NCI-H2081 (cell line): ENCODE data around the gene ITPRID1.
A peak's percentile ranks its signal among the peaks of the same experiment; 100 is the strongest.
"Not testable (repeated sequence)": the region's sequence is repeated elsewhere in the genome, so short reads cannot be mapped to it uniquely, and the experiment has no call there.

ENCODE experiments used
- DNase-seq, 2 experiments: peaks; one replicate each; lab custom pipeline; 2025; lab: John Stamatoyannopoulos, UW

Gene ITPRID1

GRCh38 chr7:31516680-31517502 lies 3.0 kb downstream of the ITPRID1 start:
- DNase-seq: no peak

GRCh38 chr7:31517513-31517912 lies 3.6 kb downstream of the ITPRID1 start:
- DNase-seq: no peak

- DNase-seq: no peak
Measured at GRCh38 chr7:31518766-31519165, 4.9 kb downstream of the ITPRID1 start.

GRCh38 chr7:31521336-31522010 lies 7.6 kb downstream of the ITPRID1 start:
- DNase-seq: no peak

- no peak for DNase-seq
Measured at GRCh38 chr7:31526864-31527263, 13.0 kb downstream of the ITPRID1 start.

- no peak for DNase-seq
Measured at GRCh38 chr7:31529103-31529502, 15.2 kb downstream of the ITPRID1 start.

- DNase-seq: not testable (repeated sequence)
Measured at GRCh38 chr7:31540651-31541185, 26.8 kb downstream of the ITPRID1 start.

- DNase-seq: no peak
Measured at GRCh38 chr7:31545549-31545948, 31.7 kb downstream of the ITPRID1 start.

GRCh38 chr7:31549611-31550010 lies 35.7 kb downstream of the ITPRID1 start:
- no peak for DNase-seq

- no peak for DNase-seq
Measured at GRCh38 chr7:31550432-31550831, 36.5 kb downstream of the ITPRID1 start.

- DNase-seq: peak; percentile 91 to 99
Measured at GRCh38 chr7:31553661-31554081, 39.8 kb downstream of the ITPRID1 start.

- DNase-seq: no peak
Measured at GRCh38 chr7:31562002-31562401, 48.1 kb downstream of the ITPRID1 start.

- no peak for DNase-seq
Measured at GRCh38 chr7:31563522-31563921, 49.6 kb downstream of the ITPRID1 start.

- DNase-seq: no peak
Measured at GRCh38 chr7:31563951-31564350, 50.1 kb downstream of the ITPRID1 start.

GRCh38 chr7:31564661-31565060 lies 50.8 kb downstream of the ITPRID1 start:
- DNase-seq: no peak

GRCh38 chr7:31569528-31569927 lies 55.6 kb downstream of the ITPRID1 start:
- DNase-seq: no peak

GRCh38 chr7:31583526-31583925 lies 69.6 kb downstream of the ITPRID1 start:
- no peak for DNase-seq

GRCh38 chr7:31583942-31584341 lies 70.1 kb downstream of the ITPRID1 start:
- DNase-seq: no peak

GRCh38 chr7:31595390-31595789 lies 81.5 kb downstream of the ITPRID1 start:
- DNase-seq: no peak

GRCh38 chr7:31602041-31602625 lies 88.2 kb downstream of the ITPRID1 start:
- DNase-seq: peak; percentile 19 to 33

- peak; percentile 39 to 66 for DNase-seq
Measured at GRCh38 chr7:31603046-31603445, 89.2 kb downstream of the ITPRID1 start.

- DNase-seq: no peak
Measured at GRCh38 chr7:31613604-31614003, 99.7 kb downstream of the ITPRID1 start.

- DNase-seq: no peak
Measured at GRCh38 chr7:31633467-31633866, 119.6 kb downstream of the ITPRID1 start.
